SU-DHL-6 (cell line): Measurements from ENCODE around the gene LSP1.

Experiments used
- CTCF ChIP-seq: fragments of 200-600 bp; sonication (generic); IDR thresholded peaks from one replicate; pipeline ENCODE4 v1.5.1; 2017; ENCODE audit warnings: antibody characterized with exemption, mild to moderate bottlenecking, low read length, moderate library complexity; ENCODE audit not compliant: insufficient read depth, poor library complexity, severe bottlenecking
- EZH2phosphoT487 ChIP-seq: fragments of 200-600 bp; sonication (generic), shearing (Covaris generic); conservative IDR thresholded peaks from 2 replicates; pipeline ENCODE4 v1.6.1; 2018; ENCODE audit warnings: mild to moderate bottlenecking, antibody characterized with exemption, low read length, moderate library complexity, mixed read lengths

GRCh38 chr11:1934335-1935155, 81.7 kb downstream of the LSP1 start:
- TF ChIP-seq CTCF (no peak), EZH2phosphoT487 (no peak)
